Neuronal stem cell (in vitro differentiated cells): ENCODE measurements around the gene COG5.

Experiments
- DNase-seq: peaks from one replicate; pipeline ENCODE4 v3.0.0-alpha.2; 2013; ENCODE audit warnings: low spot score
- H2AFZ ChIP-seq: one replicate; pipeline ENCODE4 v1.6.1; 2013; ENCODE audit warnings: mild to moderate bottlenecking, low read length, inconsistent platforms
- H2AK5ac ChIP-seq: 2 replicates; pipeline ENCODE4 v1.6.1; 2013; ENCODE audit warnings: low read depth, mild to moderate bottlenecking, inconsistent platforms, low read length, moderate library complexity, mixed read lengths
- H2BK120ac ChIP-seq: 2 replicates; pipeline ENCODE4 v1.6.1; 2013; ENCODE audit warnings: low read depth, mild to moderate bottlenecking, inconsistent platforms, low read length, moderate library complexity, mixed read lengths
- H2BK12ac ChIP-seq: one replicate; pipeline ENCODE4 v1.6.1; 2013; ENCODE audit warnings: low read length, inconsistent platforms
- H2BK15ac ChIP-seq: 2 replicates; pipeline ENCODE4 v1.6.1; 2013; ENCODE audit warnings: mild to moderate bottlenecking, low read length, inconsistent platforms, mixed read lengths
- H2BK5ac ChIP-seq: one replicate; pipeline ENCODE4 v1.6.1; 2013; ENCODE audit warnings: inconsistent platforms, mild to moderate bottlenecking, low read length, moderate library complexity
- H3K14ac ChIP-seq: one replicate; pipeline ENCODE4 v1.6.1; 2013; ENCODE audit warnings: low read length, inconsistent platforms
- H3K18ac ChIP-seq: 2 replicates; pipeline ENCODE4 v1.6.1; 2013; ENCODE audit warnings: low read length, inconsistent platforms
- H3K23ac ChIP-seq: 2 replicates; pipeline ENCODE4 v1.6.1; 2013; ENCODE audit warnings: low read depth, mild to moderate bottlenecking, mixed read lengths, low read length, inconsistent platforms; ENCODE audit not compliant: poor library complexity
- H3K27ac ChIP-seq: replicated peaks from 3 replicates; pipeline ENCODE4 v1.5.1; 2013; ENCODE audit warnings: low read length, inconsistent platforms
- H3K27me3 ChIP-seq, 3 experiments: 2 replicates each; pipeline ENCODE4 v1.6.1; 2013; ENCODE audit warnings: low read length in 3 of 3, mild to moderate bottlenecking in 2 of 3, inconsistent platforms in 1 of 3, low read depth in 1 of 3, mixed read lengths in 1 of 3, moderate library complexity in 1 of 3; ENCODE audit not compliant: control insufficient read depth in 3 of 3, insufficient read depth in 3 of 3
- H3K36me3 ChIP-seq, 2 donors: replicated peaks in 1 of 2; 2 replicates each; pipeline ENCODE4 v1.6.1; 2013; ENCODE audit warnings: low read length in 2 of 2; ENCODE audit not compliant: control insufficient read depth in 2 of 2, insufficient read depth in 2 of 2
- H3K4ac ChIP-seq: 2 replicates; pipeline ENCODE4 v1.6.1; 2013; ENCODE audit warnings: inconsistent platforms, mild to moderate bottlenecking, low read length, moderate library complexity
- H3K4me1 ChIP-seq, 2 donors: 1 replicate in 1 of 2; 2 replicates in 1 of 2; pipeline ENCODE4 v1.6.1; 2013; ENCODE audit warnings: low read length in 2 of 2, low read depth in 1 of 2; ENCODE audit not compliant: control insufficient read depth in 2 of 2, insufficient read depth in 1 of 2
- H3K4me2 ChIP-seq: one replicate; pipeline ENCODE4 v1.6.1; 2013; ENCODE audit warnings: mild to moderate bottlenecking, low read length, inconsistent platforms; ENCODE audit not compliant: insufficient read depth, poor library complexity, severe bottlenecking
- H3K4me3 ChIP-seq, 2 donors: 2 replicates each; pipeline ENCODE4 v1.5.1; 2013; ENCODE audit warnings: low read length in 2 of 2, mild to moderate bottlenecking in 2 of 2, inconsistent platforms in 1 of 2, moderate library complexity in 1 of 2
- H3K79me1 ChIP-seq: one replicate; pipeline ENCODE4 v1.6.1; 2013; ENCODE audit warnings: low read depth, mild to moderate bottlenecking, inconsistent platforms, low read length, moderate library complexity
- H3K9ac ChIP-seq: one replicate; pipeline ENCODE4 v1.6.1; 2013; ENCODE audit warnings: mild to moderate bottlenecking, low read depth, low read length, inconsistent platforms; ENCODE audit not compliant: poor library complexity
- H3K9me3 ChIP-seq, 2 donors: replicated peaks in 1 of 2; 2 replicates each; pipeline versions ENCODE3 to v1.6.1; 2013; ENCODE audit warnings: low read length in 2 of 2, mild to moderate bottlenecking in 2 of 2, inconsistent platforms in 1 of 2, low read depth in 1 of 2, mixed read lengths in 1 of 2, moderate library complexity in 1 of 2; ENCODE audit not compliant: control insufficient read depth in 2 of 2, insufficient read depth in 1 of 2
- H4K8ac ChIP-seq: one replicate; pipeline ENCODE4 v1.6.1; 2013; ENCODE audit warnings: low read depth, mild to moderate bottlenecking, inconsistent platforms, low read length, moderate library complexity
- H4K91ac ChIP-seq: one replicate; pipeline ENCODE4 v1.6.1; 2013; ENCODE audit warnings: low read length, low read depth, mild to moderate bottlenecking, inconsistent platforms; ENCODE audit not compliant: poor library complexity
- WGBS, 2 donors: extraction: QIAGEN DNeasy Blood & Tissue Kit; methylation state at CpG; one replicate each; pipeline ENCODE4 v1.1.7; 2013; ENCODE audit warnings: missing lambda C conversion rate in 2 of 2, mixed read lengths in 1 of 2; ENCODE audit not compliant: insufficient read length in 2 of 2, insufficient replicate concordance in 1 of 2; ENCODE audit errors: extremely low coverage in 2 of 2; 5-methylcytosine and 5-hydroxymethylcytosine counted together

The COG5 gene

GRCh38 chr7:107394276-107394675 is 169.4 kb downstream of the COG5 start:
- no CpG with 5 or more reads among the region's 1 CpG for WGBS, 2 donors
- H4K91ac ChIP-seq, result no peak overlapping the region
- H3K27ac ChIP-seq, result no peak overlapping the region

GRCh38 chr7:107392830-107393229 is 170.9 kb downstream of the COG5 start:
- no peak overlapping the region for H4K8ac ChIP-seq
- no peak overlapping the region for H3K4me2 ChIP-seq
- H3K79me1 ChIP-seq, result no peaks in the 10 kb centered on the region
- H2BK12ac ChIP-seq, result no peak overlapping the region
- DNase-seq, result no peak
- no peaks in the 10 kb centered on the region for H3K9me3 ChIP-seq
- no CpG with 5 or more reads among the region's 3 CpGs for WGBS, 2 donors
- no peak overlapping the region for H3K4ac ChIP-seq
- H3K14ac ChIP-seq, result no peak overlapping the region
- H3K36me3 ChIP-seq, result no peaks in the 10 kb centered on the region
- no peaks in the 10 kb centered on the region for H3K27me3 ChIP-seq
- H3K27ac ChIP-seq, result no peak overlapping the region
- H2BK5ac ChIP-seq, result no peak overlapping the region
- H2BK15ac ChIP-seq, result no peak overlapping the region
- H3K4me1 ChIP-seq, result peaks cover 0 to 8% of the 10 kb centered on the region in 2 donors
- H4K91ac ChIP-seq, result no peak overlapping the region
- H3K9ac ChIP-seq, result no peak overlapping the region
- H2AFZ ChIP-seq, result no peak overlapping the region
- H2AK5ac ChIP-seq, result no peak overlapping the region
- H3K18ac ChIP-seq, result no peak overlapping the region
- H3K23ac ChIP-seq, result no peak overlapping the region
- H3K4me3 ChIP-seq, result no peak overlapping the region
- H2BK120ac ChIP-seq, result no peak overlapping the region

More at GRCh38 chr7:107394276-107394675, 169.4 kb downstream of the COG5 start:
- H2BK12ac ChIP-seq, result no peak overlapping the region
- H3K9ac ChIP-seq, result no peak overlapping the region
- no peak overlapping the region for H3K4ac ChIP-seq
- H3K4me2 ChIP-seq, result no peak overlapping the region
- no peak overlapping the region for H4K8ac ChIP-seq
- H2BK120ac ChIP-seq, result no peak overlapping the region
- peaks cover 0 to 8% of the 10 kb centered on the region in 2 donors for H3K4me1 ChIP-seq
- peaks cover 0 to 2% of the 10 kb centered on the region in 2 donors for H3K9me3 ChIP-seq
- no peak overlapping the region for H2BK5ac ChIP-seq
- DNase-seq, result no peak
- no peaks in the 10 kb centered on the region for H3K79me1 ChIP-seq
- H2BK15ac ChIP-seq, result no peak overlapping the region
- H2AFZ ChIP-seq, result no peak overlapping the region
- H3K27me3 ChIP-seq, result no peaks in the 10 kb centered on the region
- no peak overlapping the region for H3K4me3 ChIP-seq
- no peak overlapping the region for H3K14ac ChIP-seq
- no peak overlapping the region for H3K23ac ChIP-seq
- no peak overlapping the region for H2AK5ac ChIP-seq
- peaks cover 0 to 1% of the 10 kb centered on the region in 2 donors for H3K36me3 ChIP-seq
- H3K18ac ChIP-seq, result no peak overlapping the region

- no peak overlapping the region for H2BK12ac ChIP-seq
- H3K9me3 ChIP-seq, result no peaks in the 10 kb centered on the region
- no peak for DNase-seq
- no peak overlapping the region for H3K27ac ChIP-seq
- no peak overlapping the region for H3K9ac ChIP-seq
- H3K79me1 ChIP-seq, result no peaks in the 10 kb centered on the region
- no peak overlapping the region for H2BK15ac ChIP-seq
- no peaks in the 10 kb centered on the region for H3K36me3 ChIP-seq
- no peak overlapping the region for H3K4ac ChIP-seq
- no peak overlapping the region for H2BK5ac ChIP-seq
- WGBS, 2 donors, result no CpG with 5 or more reads among the region's 8 CpGs
- H2BK120ac ChIP-seq, result no peak overlapping the region
- H3K14ac ChIP-seq, result no peak overlapping the region
- peaks cover 0 to 14% of the 10 kb centered on the region in 2 donors for H3K4me1 ChIP-seq
- no peak overlapping the region for H4K8ac ChIP-seq
- no peak overlapping the region for H2AFZ ChIP-seq
- H3K18ac ChIP-seq, result no peak overlapping the region
- H2AK5ac ChIP-seq, result no peak overlapping the region
- no peaks in the 10 kb centered on the region for H3K27me3 ChIP-seq
- H3K4me2 ChIP-seq, result no peak overlapping the region
- H3K23ac ChIP-seq, result no peak overlapping the region
- H4K91ac ChIP-seq, result no peak overlapping the region
- no peak overlapping the region for H3K4me3 ChIP-seq
Observed at GRCh38 chr7:107390916-107391315, 172.8 kb downstream of the COG5 start.

GRCh38 chr7:107388604-107389003 is 175.1 kb downstream of the COG5 start:
- Histone ChIP-seq H2BK12ac (no peak overlapping the region), H4K91ac (no peak overlapping the region), H3K4ac (no peak overlapping the region), H2BK15ac (no peak overlapping the region), H3K79me1 (no peaks in the 10 kb centered on the region), H2BK5ac (no peak overlapping the region), H3K23ac (no peak overlapping the region), H3K27ac (no peak overlapping the region), H3K9ac (no peak overlapping the region), H4K8ac (no peak overlapping the region), H3K4me3 (no peak overlapping the region), H3K4me1 (peaks cover 0 to 14% of the 10 kb centered on the region in 2 donors), H3K14ac (no peak overlapping the region), H3K9me3 (no peaks in the 10 kb centered on the region), H3K18ac (no peak overlapping the region), H3K4me2 (no peak overlapping the region), H2AFZ (no peak overlapping the region), H3K27me3 (no peaks in the 10 kb centered on the region), H3K36me3 (no peaks in the 10 kb centered on the region), H2BK120ac (no peak overlapping the region), H2AK5ac (no peak overlapping the region)
- no peak for DNase-seq
- WGBS, 2 donors, result no CpG with 5 or more reads among the region's 8 CpGs
